GM19372 (cell line): ENCODE measurements around the gene FOXM1.
"Not testable (repeated sequence)": the region's sequence is repeated elsewhere in the genome, so short reads cannot be mapped to it uniquely, and the experiment has no call there.

Experiments
- ATAC-seq: cut with Tn5 transposase; IDR thresholded peaks from one replicate; pipeline ENCODE4 v1.9.1; 2021; ENCODE audit warnings: mild to moderate bottlenecking, low read depth, moderate library complexity; ENCODE audit not compliant: unreplicated experiment

Gene FOXM1

GRCh38 chr12:2884810-2885209 lies 7.8 kb upstream of the FOXM1 start:
- ATAC-seq: no peak

GRCh38 chr12:2879853-2880252 lies 2.9 kb upstream of the FOXM1 start:
- no peak for ATAC-seq

GRCh38 chr12:2877953-2878732 lies 1.2 kb upstream of the FOXM1 start:
- no peak for ATAC-seq

- ATAC-seq: peak; percentile 5
Observed at GRCh38 chr12:2876431-2877046, 435 bp downstream of the FOXM1 start.

DNA sequence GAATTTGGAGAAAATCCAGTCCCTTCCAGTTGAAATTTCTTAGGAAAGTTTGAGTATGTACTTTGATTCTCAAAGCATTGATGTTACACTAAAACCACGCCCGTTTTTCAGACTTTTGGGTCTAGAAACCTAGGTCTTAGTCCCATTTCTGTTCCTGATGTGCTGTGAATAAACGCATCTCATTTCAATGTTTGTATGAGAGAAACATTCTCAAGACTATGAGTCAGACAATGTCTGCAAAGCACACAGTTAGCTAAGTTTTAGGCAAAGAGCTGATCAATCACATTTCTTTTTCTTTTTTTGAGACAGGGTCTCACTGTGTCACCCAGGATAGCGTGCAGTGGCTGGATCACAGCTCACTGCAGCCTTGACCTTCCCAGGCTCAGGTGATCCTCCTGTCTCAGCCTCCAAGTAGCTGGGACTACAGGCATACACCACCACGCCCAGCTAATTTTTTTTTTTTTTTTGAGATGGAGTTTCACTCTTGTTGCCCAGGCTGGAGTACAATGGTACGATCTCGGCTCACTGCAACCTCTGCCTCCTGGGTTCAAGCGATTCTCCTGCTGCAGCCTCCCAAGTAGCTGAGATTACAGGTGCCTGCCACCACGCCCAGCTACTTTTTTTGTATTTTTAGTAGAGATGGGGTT lies 7.9 kb downstream of the FOXM1 start:
- not testable (repeated sequence) for ATAC-seq

- ATAC-seq: no peak
Observed at GRCh38 chr12:2864198-2864597, 12.8 kb downstream of the FOXM1 start.

DNA sequence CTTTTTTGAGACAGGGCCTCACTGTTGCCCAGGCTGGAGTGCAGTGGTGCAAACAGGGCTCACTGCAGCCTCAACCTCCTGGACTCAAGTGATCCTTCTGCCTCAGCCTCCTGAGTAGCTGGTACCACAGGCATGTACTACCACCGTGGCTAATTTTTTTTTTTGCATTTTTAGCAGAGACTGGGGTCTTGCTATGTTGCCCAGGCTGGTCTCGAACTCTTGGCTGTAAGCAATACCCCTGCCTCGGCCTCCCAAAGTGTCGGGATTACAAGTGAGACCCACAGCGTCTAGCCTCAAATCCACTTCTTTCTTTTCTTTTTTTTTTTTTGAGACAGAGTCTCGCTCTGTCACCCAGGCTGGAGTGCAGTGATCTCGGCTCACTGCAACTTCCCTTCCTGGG lies 13.6 kb downstream of the FOXM1 start:
- ATAC-seq: not testable (repeated sequence)

DNA sequence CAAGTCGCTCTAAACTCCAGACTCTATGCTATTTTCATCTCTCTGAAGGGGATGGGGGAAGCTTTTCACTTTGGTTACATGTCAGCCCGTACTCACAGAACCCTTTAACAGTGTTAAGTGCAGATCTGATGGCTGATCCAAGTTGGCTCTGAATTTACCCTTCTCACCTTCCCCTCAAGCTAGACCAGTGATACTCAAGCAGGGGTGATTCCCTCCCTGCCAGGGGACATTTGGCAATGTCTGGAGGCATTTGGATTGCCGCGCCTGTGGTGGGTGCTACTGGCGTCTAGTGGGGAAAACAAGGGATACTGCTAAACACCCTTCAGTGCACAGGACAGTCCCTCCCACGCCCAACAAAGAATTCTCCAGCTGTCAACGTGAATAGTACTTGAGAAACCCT lies 14.1 kb downstream of the FOXM1 start:
- ATAC-seq: no peak

GRCh38 chr12:2860170-2860569 lies 16.8 kb downstream of the FOXM1 start:
- no peak for ATAC-seq

- ATAC-seq: no peak
Observed at GRCh38 chr12:2858944-2859421, 18.0 kb downstream of the FOXM1 start.

DNA sequence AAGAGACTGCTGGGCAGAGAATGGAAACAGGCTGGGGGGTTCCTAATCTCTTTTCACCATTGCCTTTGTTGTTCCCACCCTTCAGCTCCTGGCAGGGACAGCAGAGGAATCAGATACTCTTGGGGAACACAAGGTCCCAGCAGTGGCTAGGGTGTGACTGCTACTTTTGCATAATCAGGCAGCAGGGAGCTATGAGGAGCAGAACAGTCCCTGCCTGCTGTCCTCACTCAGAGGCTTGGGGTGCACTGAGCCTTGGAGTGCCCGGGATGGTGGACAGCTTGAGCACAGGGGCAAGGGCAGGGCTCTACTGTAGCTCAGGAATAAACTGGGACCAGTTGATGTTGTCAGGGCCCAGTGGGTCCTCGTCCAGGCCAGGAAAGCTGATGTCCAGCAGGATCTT lies 18.6 kb downstream of the FOXM1 start:
- no peak for ATAC-seq

- no peak for ATAC-seq
Observed at GRCh38 chr12:2857576-2857975, 19.4 kb downstream of the FOXM1 start.

DNA sequence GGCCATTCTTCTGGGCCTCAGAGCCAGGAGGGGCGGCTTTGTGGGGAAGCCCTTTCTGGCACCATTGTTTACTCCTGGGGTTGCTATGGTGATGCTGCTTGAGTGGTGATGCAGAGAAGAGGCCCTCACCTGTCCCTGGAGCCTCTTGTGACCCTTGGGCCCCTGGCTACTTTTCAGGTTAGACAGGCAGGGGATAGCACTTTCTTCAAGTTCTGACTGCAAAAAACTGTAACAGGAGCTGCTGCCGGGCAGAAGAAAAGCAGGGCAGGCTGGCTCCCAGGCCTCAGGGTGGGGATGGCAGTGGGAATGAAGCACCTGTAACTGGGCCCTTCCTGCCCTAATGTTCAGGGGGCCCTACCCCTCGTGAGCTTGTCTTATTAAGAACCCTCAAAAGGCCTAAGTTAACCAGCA lies 19.9 kb downstream of the FOXM1 start, which contains the start of gene TEX52:
Gene TEX52, minus strand, starts transcription at position 19 of the 411 bp plus-strand sequence. Its CDS starts 13 bp downstream, at position 6.
- no peak for ATAC-seq

DNA sequence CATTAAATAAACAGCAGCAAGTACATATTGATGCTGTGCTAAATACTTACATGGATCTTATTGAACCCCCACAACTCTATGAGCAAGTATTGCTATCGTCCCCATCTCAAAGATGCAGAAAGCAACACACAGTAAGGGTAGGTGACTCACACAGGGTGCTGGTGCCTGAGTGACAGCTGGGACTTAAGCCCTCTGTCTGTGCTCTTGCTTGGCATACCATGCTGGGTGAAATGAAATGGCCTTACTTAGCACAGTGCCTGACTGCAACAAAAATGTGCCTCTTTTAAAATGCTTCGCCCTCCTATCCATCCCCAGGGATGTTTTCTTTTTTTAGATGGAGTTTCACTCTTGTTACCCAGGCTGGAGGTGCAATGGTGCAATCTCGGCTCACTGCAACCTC lies 20.9 kb downstream of the FOXM1 start:
- ATAC-seq: no peak

GRCh38 chr12:2855546-2855945 lies 21.4 kb downstream of the FOXM1 start:
- no peak for ATAC-seq

DNA sequence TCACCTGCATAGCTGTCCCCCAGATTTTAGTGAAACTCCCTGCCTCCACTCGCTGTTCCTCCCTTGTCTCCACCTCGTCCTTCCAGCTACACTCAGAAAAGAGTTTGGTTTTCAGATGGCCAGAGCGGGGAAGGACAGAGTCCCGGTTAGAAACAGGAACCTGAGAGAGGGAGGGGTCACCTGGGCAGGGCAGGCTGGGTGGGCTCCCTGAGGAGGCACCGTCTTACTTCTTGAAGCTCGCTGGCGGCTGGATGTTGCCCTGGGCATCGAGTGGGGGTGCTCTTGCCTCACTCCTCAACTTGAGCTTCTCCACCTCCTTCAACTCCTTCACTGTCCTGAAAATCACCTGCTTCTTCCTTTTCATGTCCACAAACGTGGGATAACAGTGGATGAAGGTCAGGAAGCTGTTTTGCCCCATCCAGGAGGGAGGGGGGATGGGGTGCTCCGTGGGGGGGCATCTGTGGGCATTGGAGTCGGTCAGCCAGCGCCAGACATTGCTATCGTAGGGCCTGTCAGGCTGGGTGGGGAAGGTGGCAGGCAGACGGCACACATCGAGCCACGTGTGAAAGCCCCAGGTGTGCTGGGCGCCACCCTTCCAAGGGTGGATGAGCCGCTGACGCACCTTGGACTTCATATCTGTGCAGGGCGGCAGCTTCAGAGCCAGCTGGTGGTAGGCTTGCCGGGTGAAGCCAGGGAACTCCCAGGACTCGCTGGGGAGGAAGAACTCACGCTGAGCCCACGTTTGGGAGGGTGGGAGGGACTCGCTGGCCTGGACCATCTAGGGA lies 22.1 kb downstream of the FOXM1 start:
- no peak for ATAC-seq

DNA sequence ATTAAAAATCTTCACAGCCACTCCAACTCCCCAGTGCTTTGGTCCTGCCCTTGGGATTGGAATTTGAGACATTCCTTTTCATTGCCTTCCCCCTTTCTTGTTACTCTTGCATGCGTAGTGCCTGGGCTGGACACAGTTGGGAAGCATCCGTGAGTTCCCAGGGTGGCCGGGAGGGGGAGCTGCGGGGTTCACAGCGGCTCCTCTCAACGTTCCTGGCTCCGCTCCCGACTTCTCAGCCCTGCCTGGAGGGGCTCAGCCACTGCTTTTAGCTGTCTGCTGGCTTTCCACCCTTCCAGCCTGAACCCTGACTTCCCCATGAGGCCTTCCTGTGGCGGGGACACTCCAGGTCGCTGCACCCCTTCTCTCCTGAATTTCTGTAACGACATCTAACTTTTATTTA lies 23.3 kb downstream of the FOXM1 start:
- no peak for ATAC-seq

- ATAC-seq: no peak
Observed at GRCh38 chr12:2851931-2852330, 25.0 kb downstream of the FOXM1 start.

GRCh38 chr12:2845280-2845679 lies 31.7 kb downstream of the FOXM1 start:
- no peak for ATAC-seq

GRCh38 chr12:2844786-2845185 lies 32.2 kb downstream of the FOXM1 start:
- ATAC-seq: no peak

GRCh38 chr12:2842948-2843347 lies 34.0 kb downstream of the FOXM1 start:
- ATAC-seq: no peak
